ENCODE data around the gene POLR3E. TPM values are rescaled to one million over a fixed set of nuclear protein-coding genes. Genes with fewer than 3 reads are reported as not detected.
"Not testable (repeated sequence)": the region's sequence is repeated elsewhere in the genome, so short reads cannot be mapped to it uniquely, and the experiment has no call there.

The POLR3E gene
- total and polyA plus RNA-seq, 3 experiments from 2014 or later, result 14.9 to 116 (median 103) TPM

- H3K4me3 ChIP-seq (ENCODE audit: low read length), result no peak overlapping the region
- H3K27ac ChIP-seq (ENCODE audit: low read depth, low read length), result no peak overlapping the region
- POLR2A ChIA-PET, result interaction anchor here (0.7 to 1.0 kb wide), 2 partner anchors 12 to 26 kb away, joined by 3 to 5 read pairs; no protein-coding TSS in a partner anchor
- Mint-ChIP-seq H3K27ac (peak overlapping the region in 7 of 8 donors; percentile 54 to 94 (median 77)), H3K27me3 (no peaks in the 10 kb centered on the region), H3K36me3 (peaks cover 0 to 52% (median 27%) of the 10 kb centered on the region in 3 donors), H3K4me1 (peaks cover 58 to 84% (median 82%) of the 10 kb centered on the region in 3 donors), H3K4me3 (no peak overlapping the region), H3K9me3 (no peaks in the 10 kb centered on the region)
- DNase-seq, result no peak
- CTCF ChIA-PET, result interaction anchor here (1.2 to 1.4 kb wide), 2 partner anchors 11 to 43 kb away, joined by 3 to 4 read pairs; no protein-coding TSS in a partner anchor
- H3K4me1 ChIP-seq (ENCODE audit: insufficient read depth, low read length), result peaks cover 48% of the 10 kb centered on the region
- H3K36me3 ChIP-seq (ENCODE audit: insufficient read depth, low read length), result peaks cover 26% of the 10 kb centered on the region
- H3K27me3 ChIP-seq (ENCODE audit: insufficient read depth, low read length, poor library complexity, severe bottlenecking), result no peaks in the 10 kb centered on the region
- H3K9me3 ChIP-seq (ENCODE audit: low read length), result no peaks in the 10 kb centered on the region
These were observed 63.9 kb downstream of the POLR3E start for GRCh38 chr16:22360963-22361659.

DNA sequence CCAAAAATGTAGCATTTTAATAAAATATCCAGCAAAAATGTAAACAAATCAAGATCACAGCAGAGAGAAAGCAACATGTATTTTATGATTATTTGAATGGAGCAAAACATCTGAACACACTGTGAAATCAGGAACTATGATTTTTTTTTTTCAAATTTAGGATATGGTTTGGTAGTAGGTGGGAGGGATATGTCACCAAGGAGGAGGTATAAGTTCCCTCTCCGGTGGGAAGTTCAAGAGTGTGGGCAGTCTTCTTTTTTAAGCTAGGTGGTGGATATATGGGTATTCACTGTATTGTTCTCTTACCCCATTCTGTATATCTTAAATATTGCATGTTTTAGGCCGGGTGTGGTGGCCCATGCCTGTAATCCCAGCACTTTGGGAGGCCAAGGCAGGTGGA lies 67.0 kb downstream of the POLR3E start:
- no peaks in the 10 kb centered on the region for H3K9me3 Mint-ChIP-seq
- H3K27ac Mint-ChIP-seq, result peak overlapping the region in 4 of 8 donors; percentile 7 to 77 (median 28)
- Histone ChIP-seq H3K4me3 (ENCODE audit: low read length) (no peak overlapping the region), H3K9me3 (ENCODE audit: low read length) (no peaks in the 10 kb centered on the region), H3K4me1 (ENCODE audit: insufficient read depth, low read length) (peaks cover 51% of the 10 kb centered on the region), H3K27ac (ENCODE audit: low read depth, low read length) (no peak overlapping the region), H3K36me3 (ENCODE audit: insufficient read depth, low read length) (peaks cover 26% of the 10 kb centered on the region), H3K27me3 (ENCODE audit: insufficient read depth, low read length, poor library complexity, severe bottlenecking) (no peaks in the 10 kb centered on the region)
- CTCF ChIA-PET, result interaction anchor here (1.2 kb wide), 1 partner anchor 9 kb away, joined by 4 read pairs; no protein-coding TSS in a partner anchor
- POLR2A ChIA-PET, result no interaction called here
- peaks cover 0 to 61% (median 28%) of the 10 kb centered on the region in 3 donors for H3K36me3 Mint-ChIP-seq
- H3K4me1 Mint-ChIP-seq, result peaks cover 63 to 88% (median 84%) of the 10 kb centered on the region in 3 donors
- H3K4me3 Mint-ChIP-seq, result no peak overlapping the region
- H3K27me3 Mint-ChIP-seq, result no peaks in the 10 kb centered on the region
- no peak for DNase-seq

- Histone ChIP-seq H3K4me1 (ENCODE audit: insufficient read depth, low read length) (peaks cover 57% of the 10 kb centered on the region), H3K4me3 (ENCODE audit: low read length) (no peak overlapping the region), H3K27ac (ENCODE audit: low read depth, low read length) (no peak overlapping the region), H3K9me3 (ENCODE audit: low read length) (no peaks in the 10 kb centered on the region), H3K36me3 (ENCODE audit: insufficient read depth, low read length) (peaks cover 26% of the 10 kb centered on the region), H3K27me3 (ENCODE audit: insufficient read depth, low read length, poor library complexity, severe bottlenecking) (no peaks in the 10 kb centered on the region)
- Mint-ChIP-seq H3K36me3 (peaks cover 0 to 60% (median 26%) of the 10 kb centered on the region in 3 donors), H3K9me3 (no peaks in the 10 kb centered on the region), H3K27me3 (no peaks in the 10 kb centered on the region), H3K4me3 (peak overlapping the region in 5 of 7 donors; percentile 1 to 83 (median 44)), H3K4me1 (peaks cover 72 to 90% (median 86%) of the 10 kb centered on the region in 3 donors), H3K27ac (peak overlapping the region in 2 of 8 donors; percentile 61 to 72)
- ChIA-PET CTCF (no interaction called here), POLR2A (interaction anchor here (0.8 kb wide), 1 partner anchor 175 kb away, joined by 3 read pairs; no protein-coding TSS in a partner anchor)
- no peak for DNase-seq
These were observed 69.2 kb downstream of the POLR3E start for GRCh38 chr16:22366371-22366770.

DNA sequence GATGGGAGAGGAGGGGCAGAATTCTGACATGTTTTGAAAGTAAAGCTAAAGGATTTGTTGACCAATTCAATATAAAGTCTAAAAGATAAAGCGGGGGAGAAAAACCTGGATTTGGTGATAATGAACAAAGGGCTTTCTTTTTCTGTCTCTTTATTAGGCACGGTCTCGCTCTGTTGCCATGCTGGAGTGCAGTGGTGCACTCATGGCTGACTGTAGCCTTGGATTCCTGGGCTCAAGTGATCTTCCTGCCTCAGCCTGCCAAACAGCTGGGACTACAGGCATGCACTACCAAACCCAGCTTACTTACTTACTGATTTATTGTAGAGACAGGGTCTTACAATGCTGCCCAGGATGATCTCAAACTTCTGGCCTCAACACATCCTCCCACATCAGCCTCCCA lies 69.7 kb downstream of the POLR3E start:
- Mint-ChIP-seq H3K4me3 (peak overlapping the region in 3 of 7 donors; percentile 10 to 50 (median 38)), H3K9me3 (no peaks in the 10 kb centered on the region), H3K27me3 (no peaks in the 10 kb centered on the region), H3K4me1 (peaks cover 74 to 92% (median 89%) of the 10 kb centered on the region in 3 donors), H3K36me3 (peaks cover 0 to 60% (median 24%) of the 10 kb centered on the region in 3 donors), H3K27ac (peak overlapping the region in 5 of 8 donors; percentile 7 to 70 (median 25))
- Histone ChIP-seq H3K36me3 (ENCODE audit: insufficient read depth, low read length) (peaks cover 26% of the 10 kb centered on the region), H3K27ac (ENCODE audit: low read depth, low read length) (no peak overlapping the region), H3K4me3 (ENCODE audit: low read length) (no peak overlapping the region), H3K9me3 (ENCODE audit: low read length) (no peaks in the 10 kb centered on the region), H3K27me3 (ENCODE audit: insufficient read depth, low read length, poor library complexity, severe bottlenecking) (no peaks in the 10 kb centered on the region), H3K4me1 (ENCODE audit: insufficient read depth, low read length) (peaks cover 60% of the 10 kb centered on the region)
- CTCF ChIA-PET, result no interaction called here
- no peak for DNase-seq
- POLR2A ChIA-PET, result interaction anchor here (0.8 kb wide), 1 partner anchor 175 kb away, joined by 3 read pairs; no protein-coding TSS in a partner anchor

- H3K9me3 Mint-ChIP-seq; H3K4me3 ChIP-seq (ENCODE audit: low read length); DNase-seq; H3K27me3 Mint-ChIP-seq; H3K27ac ChIP-seq (ENCODE audit: low read depth, low read length); H3K27me3 ChIP-seq (ENCODE audit: insufficient read depth, low read length, poor library complexity, severe bottlenecking); H3K9me3 ChIP-seq (ENCODE audit: low read length): not testable (repeated sequence)
- Histone ChIP-seq H3K4me1 (ENCODE audit: insufficient read depth, low read length) (peaks cover 69% of the 10 kb centered on the region), H3K36me3 (ENCODE audit: insufficient read depth, low read length) (peaks cover 15% of the 10 kb centered on the region)
- Mint-ChIP-seq H3K27ac (peak overlapping the region in 3 of 8 donors; percentile 47 to 89 (median 88)), H3K4me1 (peaks cover 83 to 95% (median 94%) of the 10 kb centered on the region in 3 donors), H3K36me3 (peaks cover 0 to 61% (median 18%) of the 10 kb centered on the region in 3 donors), H3K4me3 (peak overlapping the region in 2 of 7 donors; percentile 3 to 65)
- CTCF ChIA-PET, result interaction anchor here (1.1 kb wide), 1 partner anchor 10 kb away, joined by 3 read pairs; no protein-coding TSS in a partner anchor
- POLR2A ChIA-PET, result interaction anchor here (1.0 kb wide), 1 partner anchor 14 kb away, joined by 4 read pairs; no protein-coding TSS in a partner anchor
These were observed 71.1 kb downstream of the POLR3E start for GRCh38 chr16:22368200-22368826.

DNA sequence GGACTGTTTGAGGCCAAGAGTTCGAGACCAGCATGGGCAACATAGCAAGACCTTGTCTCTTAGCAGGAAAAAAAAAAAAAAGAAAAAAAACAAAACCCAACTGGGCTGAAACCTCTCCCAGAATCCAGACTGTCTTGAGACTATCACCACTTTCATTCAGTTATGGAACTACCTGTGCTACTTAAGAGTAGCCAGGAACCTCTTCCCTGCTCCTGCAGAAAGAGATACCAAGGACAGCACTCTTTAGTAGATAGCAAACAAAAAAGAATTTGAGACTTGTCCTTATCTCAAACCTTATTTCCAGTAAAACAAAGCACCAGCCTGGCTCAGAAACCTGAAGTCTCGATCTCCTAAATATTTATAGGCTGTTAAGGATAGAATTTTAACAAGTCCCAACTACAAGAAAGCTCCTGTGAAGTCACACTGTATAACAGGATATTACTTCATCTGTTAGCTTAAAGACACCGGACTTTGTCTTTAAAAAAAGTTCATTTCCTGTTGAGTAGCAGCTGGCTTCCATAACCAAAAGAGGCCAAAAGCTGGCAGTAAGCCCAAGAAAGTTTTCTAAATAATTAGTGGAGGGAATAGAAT lies 72.1 kb downstream of the POLR3E start:
- H3K9me3 ChIP-seq (ENCODE audit: low read length), result no peaks in the 10 kb centered on the region
- H3K27ac ChIP-seq (ENCODE audit: low read depth, low read length), result no peak overlapping the region
- ChIA-PET CTCF (interaction anchor here (0.7 to 1.1 kb wide), 2 partner anchors 9 to 51 kb away, joined by 3 to 4 read pairs; no protein-coding TSS in a partner anchor), POLR2A (interaction anchor here (2.0 kb wide), 1 partner anchor 11 kb away, joined by 13 read pairs; no protein-coding TSS in a partner anchor)
- H3K9me3 Mint-ChIP-seq, result no peaks in the 10 kb centered on the region
- H3K4me1 ChIP-seq (ENCODE audit: insufficient read depth, low read length), result peaks cover 69% of the 10 kb centered on the region
- DNase-seq, result peak in 2 of 5 donors; percentile 28 to 34
- H3K27me3 Mint-ChIP-seq, result no peaks in the 10 kb centered on the region
- H3K36me3 ChIP-seq (ENCODE audit: insufficient read depth, low read length), result peaks cover 6% of the 10 kb centered on the region
- no peaks in the 10 kb centered on the region for H3K27me3 ChIP-seq (ENCODE audit: insufficient read depth, low read length, poor library complexity, severe bottlenecking)
- H3K27ac Mint-ChIP-seq, result peak overlapping the region; percentile 22 to 89 (median 78)
- peak overlapping the region; percentile 17 for H3K4me3 ChIP-seq (ENCODE audit: low read length)
- H3K36me3 Mint-ChIP-seq, result peaks cover 0 to 56% (median 12%) of the 10 kb centered on the region in 3 donors
- H3K4me1 Mint-ChIP-seq, result peaks cover 76 to 89% (median 86%) of the 10 kb centered on the region in 3 donors
- H3K4me3 Mint-ChIP-seq, result peak overlapping the region in 6 of 7 donors; percentile 3 to 63 (median 40)

- peak overlapping the region in 5 of 7 donors; percentile 15 to 97 (median 88) for H3K4me3 Mint-ChIP-seq
- peaks cover 70 to 83% (median 82%) of the 10 kb centered on the region in 3 donors for H3K4me1 Mint-ChIP-seq
- ChIA-PET POLR2A (interaction anchor here (2.0 kb wide), 1 partner anchor 12 kb away, joined by 13 read pairs; no protein-coding TSS in a partner anchor), CTCF (interaction anchor here (1.1 kb wide), 1 partner anchor 10 kb away, joined by 4 read pairs; no protein-coding TSS in a partner anchor)
- no peaks in the 10 kb centered on the region for H3K9me3 Mint-ChIP-seq
- no peaks in the 10 kb centered on the region for H3K36me3 ChIP-seq (ENCODE audit: insufficient read depth, low read length)
- no peak overlapping the region for H3K27ac ChIP-seq (ENCODE audit: low read depth, low read length)
- peak overlapping the region in 7 of 8 donors; percentile 23 to 88 (median 68) for H3K27ac Mint-ChIP-seq
- H3K36me3 Mint-ChIP-seq, result peaks cover 0 to 51% (median 6%) of the 10 kb centered on the region in 3 donors
- no peaks in the 10 kb centered on the region for H3K27me3 Mint-ChIP-seq
- no peaks in the 10 kb centered on the region for H3K27me3 ChIP-seq (ENCODE audit: insufficient read depth, low read length, poor library complexity, severe bottlenecking)
- H3K4me3 ChIP-seq (ENCODE audit: low read length), result no peak overlapping the region
- no peaks in the 10 kb centered on the region for H3K9me3 ChIP-seq (ENCODE audit: low read length)
- H3K4me1 ChIP-seq (ENCODE audit: insufficient read depth, low read length), result peaks cover 72% of the 10 kb centered on the region
- no peak for DNase-seq
These were observed 73.0 kb downstream of the POLR3E start for GRCh38 chr16:22370038-22370820.
